Diencephalon (tissue), 1 donor: ENCODE data around the gene TMEM161B. TPM values are rescaled to one million over a fixed set of nuclear protein-coding genes. Genes with fewer than 3 reads are reported as not detected.

Experiments used
- small RNA-seq: library from RNA; depleted of rRNA; stranded (forward); fragments of <200 nt; gene quantifications from one replicate; pipeline ENCODE3, GENCODE V24; 2014
- total RNA-seq: library from RNA; depleted of rRNA; stranded (reverse); fragments of >200 nt; gene quantifications from one replicate; pipeline ENCODE4 v1.2.3, GENCODE V29; 2014

The TMEM161B gene
- total RNA-seq, result 36.9 TPM

GRCh38 chr5:88268385-88269184 lies at the start of gene TMEM161B:
Gene TMEM161B (minus strand): TSS chr5:88268845. CDS start chr5:88268723, 122 bp downstream.

Small RNAs within 50 kb of the gene (small RNA-seq; reads per million reads assigned to genes)
- gene RNA5SP187, result not detected
